MM.1S (cell line): ENCODE data around the gene GNB1.

ENCODE experiments used
- DNase-seq: peaks from one replicate; pipeline ENCODE4 v3.0.0-alpha.2; 2015
- H2AFZ ChIP-seq: fragments of 300-600 bp; sonication (generic); 2 replicates; pipeline ENCODE4 v1.6.0; 2016; ENCODE audit warnings: antibody characterized with exemption, low read length
- H3F3A ChIP-seq: fragments of 300-600 bp; sonication (generic); 2 replicates; pipeline ENCODE4 v1.6.1; 2016; ENCODE audit warnings: mild to moderate bottlenecking, antibody characterized with exemption, low read length, moderate library complexity, mixed read lengths; ENCODE audit not compliant: insufficient read depth
- H3K27ac ChIP-seq: fragments of 300-600 bp; sonication (generic); 2 replicates; pipeline ENCODE4 v1.5.1; 2016; ENCODE audit warnings: mild to moderate bottlenecking, low read length
- H3K27me3 ChIP-seq: fragments of 300-600 bp; sonication (generic); replicated peaks from 2 replicates; pipeline ENCODE4 v1.6.0; 2016; ENCODE audit warnings: low read length; ENCODE audit not compliant: insufficient read depth
- H3K36me3 ChIP-seq: fragments of 300-600 bp; sonication (generic); replicated peaks from 2 replicates; pipeline ENCODE4 v1.6.1; 2016; ENCODE audit warnings: mild to moderate bottlenecking, low read length, mixed read lengths; ENCODE audit not compliant: insufficient read depth
- H3K4me1 ChIP-seq: fragments of 300-600 bp; sonication (generic); 2 replicates; pipeline ENCODE4 v1.6.1; 2016; ENCODE audit warnings: low read length, mixed read lengths
- H3K4me2 ChIP-seq: fragments of 300-600 bp; sonication (generic); 2 replicates; pipeline ENCODE4 v1.6.0; 2016; ENCODE audit warnings: low read depth, low read length
- H3K4me3 ChIP-seq: fragments of 300-600 bp; sonication (generic); 2 replicates; pipeline ENCODE4 v1.5.1; 2016; ENCODE audit warnings: low read length, mixed read lengths
- H3K79me2 ChIP-seq: fragments of 300-600 bp; sonication (generic); 2 replicates; pipeline ENCODE4 v1.6.1; 2016; ENCODE audit warnings: mixed run types, low read length, mixed read lengths
- H3K9ac ChIP-seq: fragments of 300-600 bp; sonication (generic); 2 replicates; pipeline ENCODE4 v1.6.1; 2016; ENCODE audit warnings: low read length, mixed read lengths
- H3K9me2 ChIP-seq: fragments of 300-600 bp; sonication (generic); replicated peaks from 2 replicates; pipeline ENCODE4 v1.6.1; 2016; ENCODE audit warnings: mild to moderate bottlenecking, low read length, mixed read lengths; ENCODE audit not compliant: insufficient read depth
- H3K9me3 ChIP-seq: fragments of 300-600 bp; sonication (generic); replicated peaks from 2 replicates; pipeline ENCODE4 v1.6.1; 2016; ENCODE audit warnings: mild to moderate bottlenecking, low read length, mixed read lengths; ENCODE audit not compliant: insufficient read depth
- H4K20me1 ChIP-seq: fragments of 300-600 bp; sonication (generic); 2 replicates; pipeline ENCODE4 v1.6.1; 2016; ENCODE audit warnings: mild to moderate bottlenecking, low read length, moderate library complexity, mixed read lengths; ENCODE audit not compliant: insufficient read depth
- EZH2 ChIP-seq: fragments of 300-600 bp; sonication (generic); optimal IDR thresholded peaks from 2 replicates; pipeline ENCODE3; 2017; ENCODE audit warnings: low read depth, mild to moderate bottlenecking, antibody characterized with exemption, low read length, mixed read lengths
- EZH2phosphoT487 ChIP-seq: fragments of 300-600 bp; sonication (generic); IDR thresholded peaks from 2 replicates; pipeline ENCODE4 v1.6.1; 2018; ENCODE audit warnings: antibody characterized with exemption, low read length
- TF ChIP-seq, protein P1 (sequence below): fragments of 300-600 bp; sonication (generic); IDR thresholded peaks from 2 replicates; pipeline ENCODE4 v1.5.1; 2016; ENCODE audit warnings: antibody characterized with exemption, low read length, mixed read lengths

Gene GNB1

GRCh38 chr1:1899967-1900327 is 9.1 kb upstream of the GNB1 start:
- Histone ChIP-seq H3K4me2 (no peak overlapping the region), H3K9ac (no peak overlapping the region), H3K9me3 (no peaks in the 10 kb centered on the region), H3K36me3 (no peaks in the 10 kb centered on the region), H3K9me2 (no peaks in the 10 kb centered on the region), H3K4me1 (peaks cover 10% of the 10 kb centered on the region), H3K79me2 (no peaks in the 10 kb centered on the region), H3K27ac (no peak overlapping the region), H2AFZ (no peak overlapping the region), H3F3A (peaks cover 13% of the 10 kb centered on the region), H3K27me3 (no peaks in the 10 kb centered on the region), H4K20me1 (no peaks in the 10 kb centered on the region), H3K4me3 (no peak overlapping the region)
- no peak for TF ChIP-seq EZH2phosphoT487
- TF ChIP-seq, protein P1, sequence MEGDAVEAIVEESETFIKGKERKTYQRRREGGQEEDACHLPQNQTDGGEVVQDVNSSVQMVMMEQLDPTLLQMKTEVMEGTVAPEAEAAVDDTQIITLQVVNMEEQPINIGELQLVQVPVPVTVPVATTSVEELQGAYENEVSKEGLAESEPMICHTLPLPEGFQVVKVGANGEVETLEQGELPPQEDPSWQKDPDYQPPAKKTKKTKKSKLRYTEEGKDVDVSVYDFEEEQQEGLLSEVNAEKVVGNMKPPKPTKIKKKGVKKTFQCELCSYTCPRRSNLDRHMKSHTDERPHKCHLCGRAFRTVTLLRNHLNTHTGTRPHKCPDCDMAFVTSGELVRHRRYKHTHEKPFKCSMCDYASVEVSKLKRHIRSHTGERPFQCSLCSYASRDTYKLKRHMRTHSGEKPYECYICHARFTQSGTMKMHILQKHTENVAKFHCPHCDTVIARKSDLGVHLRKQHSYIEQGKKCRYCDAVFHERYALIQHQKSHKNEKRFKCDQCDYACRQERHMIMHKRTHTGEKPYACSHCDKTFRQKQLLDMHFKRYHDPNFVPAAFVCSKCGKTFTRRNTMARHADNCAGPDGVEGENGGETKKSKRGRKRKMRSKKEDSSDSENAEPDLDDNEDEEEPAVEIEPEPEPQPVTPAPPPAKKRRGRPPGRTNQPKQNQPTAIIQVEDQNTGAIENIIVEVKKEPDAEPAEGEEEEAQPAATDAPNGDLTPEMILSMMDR, result no peak
- no peak for TF ChIP-seq EZH2
- no peak for DNase-seq

DNA sequence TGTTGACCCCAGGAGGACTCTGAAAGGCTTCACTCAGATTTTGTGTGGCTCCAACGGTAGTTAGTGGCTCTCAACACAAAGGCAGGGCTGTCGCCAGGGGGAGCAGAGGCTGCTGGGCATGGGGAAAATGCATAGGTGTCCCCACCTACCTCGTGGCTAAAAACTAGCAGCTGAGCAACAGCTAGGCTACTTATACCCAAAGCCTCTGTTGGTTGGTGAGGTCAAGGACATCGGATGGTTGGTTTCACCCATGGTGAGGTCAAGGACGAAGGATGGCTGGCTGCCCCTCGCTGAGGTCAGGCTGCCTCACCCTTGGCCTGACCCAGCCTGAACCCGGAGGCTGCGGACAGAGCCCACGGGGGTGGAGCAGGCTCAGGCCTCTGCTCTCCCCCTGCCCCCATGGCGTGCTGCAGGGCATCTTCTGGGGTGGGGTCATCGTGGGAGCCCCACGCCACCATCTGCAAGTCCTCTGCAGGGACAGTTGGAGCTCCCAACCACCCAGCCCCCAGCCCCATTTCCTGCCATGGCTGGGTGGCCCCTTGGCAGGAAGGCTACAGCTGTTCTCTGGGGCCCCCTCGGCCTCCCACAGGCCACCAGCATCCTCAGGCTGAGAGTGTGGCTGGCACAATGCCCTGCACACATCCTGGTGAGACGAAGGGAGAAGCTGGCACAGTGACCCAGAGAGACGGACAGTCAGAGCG is 8.5 kb upstream of the GNB1 start:
- H3K27ac ChIP-seq, result no peak overlapping the region
- TF ChIP-seq EZH2phosphoT487 (no peak), EZH2 (no peak)
- TF ChIP-seq, protein P1, result no peak; the same call in 1 of the 2 replicates
- peaks cover 15% of the 10 kb centered on the region for H3K4me1 ChIP-seq
- H3K9me2 ChIP-seq, result no peaks in the 10 kb centered on the region
- no peaks in the 10 kb centered on the region for H3K9me3 ChIP-seq
- no peaks in the 10 kb centered on the region for H4K20me1 ChIP-seq
- no peaks in the 10 kb centered on the region for H3K27me3 ChIP-seq
- no peaks in the 10 kb centered on the region for H3K79me2 ChIP-seq
- no peak overlapping the region for H3K4me3 ChIP-seq
- no peak for DNase-seq
- no peaks in the 10 kb centered on the region for H3K36me3 ChIP-seq
- no peak overlapping the region for H2AFZ ChIP-seq
- H3K4me2 ChIP-seq, result no peak overlapping the region
- no peak overlapping the region for H3K9ac ChIP-seq
- H3F3A ChIP-seq, result peaks cover 13% of the 10 kb centered on the region

DNA sequence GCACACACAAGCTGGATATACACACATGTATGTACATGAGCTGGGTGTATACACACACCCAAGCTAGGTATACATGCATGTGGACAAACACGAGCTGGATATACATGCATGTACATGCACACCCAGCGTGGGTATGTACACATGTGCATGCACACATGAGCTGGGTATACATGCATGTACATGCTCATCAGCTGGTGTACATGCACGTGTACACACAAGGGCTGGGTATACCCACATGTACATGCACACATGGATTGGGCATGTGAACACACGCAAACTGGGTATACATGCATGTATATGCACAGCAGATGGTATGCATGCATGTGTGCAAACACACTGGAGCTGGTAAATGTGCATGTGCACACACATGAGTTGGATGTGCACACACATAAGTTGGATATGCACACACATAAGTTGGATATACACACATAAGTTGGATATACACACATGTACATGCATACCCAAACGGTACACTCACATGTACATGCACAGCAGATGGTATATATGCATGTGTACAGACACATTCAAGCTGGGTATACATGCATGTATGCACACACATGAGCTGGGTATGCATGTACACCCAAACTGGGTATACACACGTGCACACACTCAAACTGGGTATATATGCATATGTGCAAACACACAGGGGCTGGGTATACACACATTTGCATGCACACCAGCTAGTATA is 7.5 kb upstream of the GNB1 start:
- DNase-seq, result no peak
- no peak overlapping the region for H2AFZ ChIP-seq
- peaks cover 13% of the 10 kb centered on the region for H3F3A ChIP-seq
- H3K27me3 ChIP-seq, result no peaks in the 10 kb centered on the region
- H3K79me2 ChIP-seq, result no peaks in the 10 kb centered on the region
- H3K4me1 ChIP-seq, result peaks cover 15% of the 10 kb centered on the region
- no peak overlapping the region for H3K4me2 ChIP-seq
- no peaks in the 10 kb centered on the region for H3K9me2 ChIP-seq
- no peaks in the 10 kb centered on the region for H4K20me1 ChIP-seq
- no peaks in the 10 kb centered on the region for H3K36me3 ChIP-seq
- no peaks in the 10 kb centered on the region for H3K9me3 ChIP-seq
- no peak overlapping the region for H3K9ac ChIP-seq
- H3K27ac ChIP-seq, result no peak overlapping the region
- no peak overlapping the region for H3K4me3 ChIP-seq
- TF ChIP-seq EZH2, result no peak
- TF ChIP-seq EZH2phosphoT487, result no peak
- TF ChIP-seq, protein P1, result no peak
